ENCODE data around the gene SLC25A23.

The SLC25A23 gene

DNA sequence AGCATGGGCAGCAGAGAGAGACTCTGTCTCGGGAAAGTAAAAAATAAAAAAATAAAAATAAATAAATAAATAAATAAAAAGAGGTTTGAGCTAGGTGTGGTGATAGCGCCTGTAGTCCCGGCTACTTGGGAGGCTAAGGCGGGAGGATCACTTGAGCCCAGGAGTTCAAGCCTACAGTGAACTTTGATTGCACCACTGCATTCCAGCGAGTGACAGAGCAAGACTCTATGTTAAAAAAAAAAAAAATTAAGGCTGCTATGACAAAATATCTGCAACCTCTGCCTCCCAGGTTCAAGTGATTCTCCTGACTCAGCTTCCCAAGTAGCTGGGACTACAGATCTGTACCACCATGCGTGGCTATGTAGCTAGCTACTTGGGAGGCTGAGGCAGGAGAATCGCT, 25.2 kb upstream of the SLC25A23 start:
- DNase-seq (ENCODE audit: extremely low read depth, low read depth): no peak
- TF ChIP-seq, protein P1, sequence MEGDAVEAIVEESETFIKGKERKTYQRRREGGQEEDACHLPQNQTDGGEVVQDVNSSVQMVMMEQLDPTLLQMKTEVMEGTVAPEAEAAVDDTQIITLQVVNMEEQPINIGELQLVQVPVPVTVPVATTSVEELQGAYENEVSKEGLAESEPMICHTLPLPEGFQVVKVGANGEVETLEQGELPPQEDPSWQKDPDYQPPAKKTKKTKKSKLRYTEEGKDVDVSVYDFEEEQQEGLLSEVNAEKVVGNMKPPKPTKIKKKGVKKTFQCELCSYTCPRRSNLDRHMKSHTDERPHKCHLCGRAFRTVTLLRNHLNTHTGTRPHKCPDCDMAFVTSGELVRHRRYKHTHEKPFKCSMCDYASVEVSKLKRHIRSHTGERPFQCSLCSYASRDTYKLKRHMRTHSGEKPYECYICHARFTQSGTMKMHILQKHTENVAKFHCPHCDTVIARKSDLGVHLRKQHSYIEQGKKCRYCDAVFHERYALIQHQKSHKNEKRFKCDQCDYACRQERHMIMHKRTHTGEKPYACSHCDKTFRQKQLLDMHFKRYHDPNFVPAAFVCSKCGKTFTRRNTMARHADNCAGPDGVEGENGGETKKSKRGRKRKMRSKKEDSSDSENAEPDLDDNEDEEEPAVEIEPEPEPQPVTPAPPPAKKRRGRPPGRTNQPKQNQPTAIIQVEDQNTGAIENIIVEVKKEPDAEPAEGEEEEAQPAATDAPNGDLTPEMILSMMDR (IDR thresholded peaks at IDR 0.05; ENCODE audit: low read depth, low read length): no peak

DNA sequence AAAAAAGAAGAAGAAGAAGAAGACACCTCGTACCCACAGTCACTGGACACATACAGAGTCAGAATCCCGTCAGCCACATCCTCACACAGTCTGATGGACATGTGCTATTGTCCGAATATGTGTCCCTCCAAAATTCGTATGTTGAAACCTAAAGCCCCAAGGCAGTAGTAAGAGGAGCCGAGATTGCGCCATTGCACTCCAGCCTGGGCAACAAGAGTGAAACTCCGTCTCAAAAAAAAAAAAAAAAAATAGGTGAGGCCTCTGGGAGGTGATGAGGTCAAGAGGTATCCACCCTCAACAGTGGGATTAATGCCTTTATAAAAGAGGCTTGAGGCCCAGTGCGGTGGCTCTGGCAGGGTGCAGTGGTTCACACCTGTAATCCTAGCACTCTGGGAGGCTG, 24.6 kb upstream of the SLC25A23 start:
- no peak for DNase-seq (ENCODE audit: extremely low read depth, low read depth)
- TF ChIP-seq, protein P1 (IDR thresholded peaks at IDR 0.05; ENCODE audit: low read depth, low read length): no peak

DNA sequence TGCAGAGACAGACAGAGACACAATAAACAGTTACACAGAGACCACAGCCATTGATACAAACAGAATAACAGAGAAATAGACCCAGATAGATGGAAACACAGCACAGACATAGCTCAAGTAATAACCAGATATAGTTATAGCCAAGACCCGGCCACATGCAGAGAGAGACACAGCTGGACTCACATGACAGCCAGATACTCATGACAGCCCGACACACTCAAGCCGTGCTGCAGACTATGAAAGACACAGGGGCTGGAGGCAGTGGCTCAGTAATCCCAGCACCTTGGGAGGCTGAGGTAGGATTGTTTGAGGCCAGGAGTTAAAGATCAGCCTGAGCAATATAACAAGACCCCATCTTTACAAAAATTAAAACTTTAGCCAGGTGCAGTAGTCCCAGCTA, 23.6 kb upstream of the SLC25A23 start:
- TF ChIP-seq, protein P1 (IDR thresholded peaks at IDR 0.05; ENCODE audit: low read depth, low read length): no peak
- no peak for DNase-seq (ENCODE audit: extremely low read depth, low read depth)

DNA sequence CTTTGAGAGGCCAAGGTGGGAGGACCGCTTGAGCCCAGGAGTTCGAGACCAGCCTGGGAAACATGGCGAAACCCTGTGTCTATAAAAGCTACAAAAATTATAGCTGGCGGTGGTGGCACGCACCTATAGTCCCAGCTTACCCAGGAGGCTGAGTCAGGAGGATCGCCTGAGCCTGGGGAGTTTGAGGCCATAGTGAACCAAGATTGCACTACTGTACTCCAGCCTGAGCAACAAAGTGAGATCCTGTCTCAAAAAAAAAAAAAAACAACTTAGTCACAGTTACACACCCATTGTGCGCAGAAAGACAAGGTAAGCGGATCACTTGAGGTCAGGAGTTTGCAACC, 22.7 kb upstream of the SLC25A23 start:
- TF ChIP-seq, protein P1 (IDR thresholded peaks at IDR 0.05; ENCODE audit: low read depth, low read length): no peak
- DNase-seq (ENCODE audit: extremely low read depth, low read depth): no peak

DNA sequence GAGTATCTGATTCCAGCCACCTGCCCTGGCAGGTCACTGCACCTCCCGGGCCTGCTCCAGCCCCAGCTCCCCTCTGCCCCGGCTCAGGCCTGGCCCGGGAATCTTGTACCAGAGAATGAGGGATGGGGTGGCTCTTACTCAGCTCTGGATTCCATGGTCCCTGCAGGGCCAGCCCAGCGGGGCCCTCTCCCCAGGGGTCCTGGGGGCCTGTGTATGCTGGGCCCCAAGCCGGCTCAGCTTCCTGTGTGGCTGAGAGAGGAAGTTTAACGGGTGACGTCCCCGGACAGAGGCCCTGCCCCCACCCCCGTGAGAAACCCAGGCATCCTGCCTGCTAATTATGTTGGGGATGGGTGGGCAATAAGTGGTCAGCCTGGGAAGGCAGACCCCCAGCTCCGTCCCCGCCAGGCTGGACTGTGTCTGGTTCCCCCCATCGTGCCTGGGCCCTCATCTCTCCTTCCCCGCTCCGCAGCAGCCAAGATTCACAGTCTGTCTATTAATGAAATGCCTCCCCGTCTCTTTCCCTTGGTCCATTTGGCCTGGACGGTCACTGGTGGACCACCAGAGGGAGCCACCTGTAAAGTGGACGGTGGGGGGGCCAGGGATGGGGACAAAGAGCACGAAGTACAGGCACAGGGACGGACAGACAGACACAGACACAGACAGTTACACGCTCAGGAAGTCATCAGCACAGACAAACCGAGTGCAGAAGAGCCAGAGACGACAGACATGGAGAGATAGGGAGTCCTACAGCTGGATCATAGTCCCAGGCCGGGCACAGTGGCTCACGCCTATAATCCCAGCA, 22.1 kb upstream of the SLC25A23 start, which contains the start of gene DENND1C:
DENND1C (minus strand) TSS at position 247 of the 802 bp plus-strand sequence; CDS start at position 155, 92 bp downstream.
- TF ChIP-seq, protein P1 (IDR thresholded peaks at IDR 0.05; ENCODE audit: low read depth, low read length): peak; percentile 50
- DNase-seq (ENCODE audit: extremely low read depth, low read depth): no peak

DNA sequence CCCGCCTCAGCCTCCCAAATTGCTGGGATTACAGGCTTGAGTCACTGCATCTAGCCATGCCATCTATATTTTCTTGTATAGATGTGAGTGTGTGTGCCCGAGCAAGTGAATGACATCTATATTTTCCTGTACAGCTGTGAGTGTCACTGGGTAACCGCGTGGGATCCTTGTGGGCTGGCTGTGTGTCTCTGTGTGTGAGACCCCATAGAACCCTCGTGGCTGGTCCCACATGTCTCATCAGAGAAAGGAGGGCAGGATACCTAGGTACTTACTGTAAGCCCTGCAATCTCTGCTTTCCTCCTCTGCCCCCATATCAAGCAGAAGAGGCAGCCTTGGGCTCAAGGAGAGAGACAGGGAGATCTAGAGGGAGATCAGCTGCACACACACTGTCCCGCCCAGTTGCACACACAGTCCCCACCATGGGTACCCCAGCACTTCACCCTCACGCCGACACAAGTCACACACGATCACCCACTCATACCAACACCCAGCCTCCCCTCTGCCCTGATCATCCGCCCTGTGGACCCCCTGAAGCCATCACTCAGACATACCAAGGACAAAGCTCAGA, 21.3 kb upstream of the SLC25A23 start:
- TF ChIP-seq, protein P1 (IDR thresholded peaks at IDR 0.05; ENCODE audit: low read depth, low read length): no peak
- no peak for DNase-seq (ENCODE audit: extremely low read depth, low read depth)

DNA sequence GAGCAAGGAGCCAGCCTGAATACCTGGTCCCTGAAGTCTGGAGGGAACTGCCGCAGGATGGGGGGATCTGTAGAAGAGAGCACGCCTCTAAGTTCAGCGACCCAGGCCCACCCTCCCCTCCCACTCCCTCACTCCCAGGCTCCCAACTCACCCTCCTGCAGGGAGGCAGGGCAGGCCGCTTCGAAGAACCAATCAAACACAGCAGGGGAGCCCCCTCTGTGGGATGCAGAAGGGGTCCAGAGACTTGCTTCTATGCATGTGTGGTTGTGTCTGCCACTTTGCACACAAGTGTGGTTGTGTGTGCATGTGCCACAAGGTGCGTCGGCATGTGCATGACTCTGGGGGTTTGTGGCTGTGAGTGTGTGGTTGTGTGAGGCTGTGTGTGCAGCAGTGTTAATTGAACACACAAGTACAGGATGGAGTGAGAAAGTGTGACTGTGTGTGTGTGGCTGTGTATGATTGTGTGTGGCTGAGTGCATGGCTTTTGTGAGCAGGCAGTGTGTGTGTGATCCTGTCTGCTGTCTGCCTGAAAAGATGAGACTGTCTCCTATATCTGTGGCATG, 20.3 kb upstream of the SLC25A23 start:
- TF ChIP-seq, protein P1 (IDR thresholded peaks at IDR 0.05; ENCODE audit: low read depth, low read length): no peak
- no peak for DNase-seq (ENCODE audit: extremely low read depth, low read depth)
